Measurements from ENCODE around the gene TCIRG1. TPM values are rescaled to one million over a fixed set of nuclear protein-coding genes. Genes with fewer than 3 reads are reported as not detected.

TCIRG1 gene
- total and polyA plus RNA-seq, 2 of the 13 experiments (the other 11 are each of a cell fraction or from before 2014, with no cell fraction given), result 48.0 to 69.6 TPM

DNA sequence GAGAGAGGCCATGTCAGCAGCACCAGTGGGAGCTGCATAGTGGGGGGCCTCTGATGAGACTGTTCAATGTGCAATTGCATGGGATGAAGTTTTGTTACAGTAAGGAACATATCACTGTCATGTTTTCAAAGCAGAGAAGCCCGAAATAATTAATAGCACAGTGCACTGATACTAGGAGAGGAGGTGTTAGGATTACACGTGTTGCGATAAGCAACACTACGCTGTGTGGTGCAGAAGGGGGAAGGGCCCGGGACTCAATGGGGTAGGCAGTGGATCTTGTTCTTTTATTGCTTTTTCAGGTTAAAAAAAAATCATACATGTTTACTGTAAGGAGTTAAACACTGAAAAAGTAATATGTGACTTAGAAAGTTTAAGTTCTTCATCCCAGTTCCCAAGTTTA lies 29.2 kb downstream of the TCIRG1 start:
- no peak for ATAC-seq
- no peak for FAIRE-seq
- TF ChIP-seq ZNF7 (CRISPR knock-in tag; IDR thresholded peaks at IDR 0.05) (no peak), HMG20B (CRISPR knock-in tag; conservative IDR thresholded peaks at IDR 0.05) (no peak), HOXD1 (CRISPR knock-in tag; IDR thresholded peaks at IDR 0.05) (no peak), ERF (CRISPR knock-in tag; IDR thresholded peaks at IDR 0.05) (no peak), ELF3 (CRISPR knock-in tag; IDR thresholded peaks at IDR 0.05) (no peak), ZNF557 (CRISPR knock-in tag; IDR thresholded peaks at IDR 0.05) (no peak), MAFF (IDR thresholded peaks at IDR 0.05; ENCODE audit: low read depth, low read length) (no peak), KLF9 (CRISPR knock-in tag; IDR thresholded peaks at IDR 0.05; ENCODE audit: low read depth) (no peak), ZNF354B (CRISPR knock-in tag; IDR thresholded peaks at IDR 0.05) (no peak), ZBTB38 (CRISPR knock-in tag; IDR thresholded peaks at IDR 0.05) (no peak), ZFP36L1 (CRISPR knock-in tag; IDR thresholded peaks at IDR 0.05) (no peak), ZNF761 (CRISPR knock-in tag; conservative IDR thresholded peaks at IDR 0.05) (no peak), ZNF530 (CRISPR knock-in tag; IDR thresholded peaks at IDR 0.05; ENCODE audit: low read depth) (no peak), HOXA9 (CRISPR knock-in tag; IDR thresholded peaks at IDR 0.05; ENCODE audit: borderline replicate concordance) (no peak)
- TF ChIP-seq, protein P1, sequence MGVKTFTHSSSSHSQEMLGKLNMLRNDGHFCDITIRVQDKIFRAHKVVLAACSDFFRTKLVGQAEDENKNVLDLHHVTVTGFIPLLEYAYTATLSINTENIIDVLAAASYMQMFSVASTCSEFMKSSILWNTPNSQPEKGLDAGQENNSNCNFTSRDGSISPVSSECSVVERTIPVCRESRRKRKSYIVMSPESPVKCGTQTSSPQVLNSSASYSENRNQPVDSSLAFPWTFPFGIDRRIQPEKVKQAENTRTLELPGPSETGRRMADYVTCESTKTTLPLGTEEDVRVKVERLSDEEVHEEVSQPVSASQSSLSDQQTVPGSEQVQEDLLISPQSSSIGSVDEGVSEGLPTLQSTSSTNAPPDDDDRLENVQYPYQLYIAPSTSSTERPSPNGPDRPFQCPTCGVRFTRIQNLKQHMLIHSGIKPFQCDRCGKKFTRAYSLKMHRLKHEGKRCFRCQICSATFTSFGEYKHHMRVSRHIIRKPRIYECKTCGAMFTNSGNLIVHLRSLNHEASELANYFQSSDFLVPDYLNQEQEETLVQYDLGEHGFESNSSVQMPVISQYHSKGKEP (CRISPR knock-in tag; IDR thresholded peaks at IDR 0.05), result no peak
- TF ChIP-seq, protein P2, sequence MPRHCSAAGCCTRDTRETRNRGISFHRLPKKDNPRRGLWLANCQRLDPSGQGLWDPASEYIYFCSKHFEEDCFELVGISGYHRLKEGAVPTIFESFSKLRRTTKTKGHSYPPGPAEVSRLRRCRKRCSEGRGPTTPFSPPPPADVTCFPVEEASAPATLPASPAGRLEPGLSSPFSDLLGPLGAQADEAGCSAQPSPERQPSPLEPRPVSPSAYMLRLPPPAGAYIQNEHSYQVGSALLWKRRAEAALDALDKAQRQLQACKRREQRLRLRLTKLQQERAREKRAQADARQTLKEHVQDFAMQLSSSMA (CRISPR knock-in tag; IDR thresholded peaks at IDR 0.05), result no peak
- TF ChIP-seq, protein P3, sequence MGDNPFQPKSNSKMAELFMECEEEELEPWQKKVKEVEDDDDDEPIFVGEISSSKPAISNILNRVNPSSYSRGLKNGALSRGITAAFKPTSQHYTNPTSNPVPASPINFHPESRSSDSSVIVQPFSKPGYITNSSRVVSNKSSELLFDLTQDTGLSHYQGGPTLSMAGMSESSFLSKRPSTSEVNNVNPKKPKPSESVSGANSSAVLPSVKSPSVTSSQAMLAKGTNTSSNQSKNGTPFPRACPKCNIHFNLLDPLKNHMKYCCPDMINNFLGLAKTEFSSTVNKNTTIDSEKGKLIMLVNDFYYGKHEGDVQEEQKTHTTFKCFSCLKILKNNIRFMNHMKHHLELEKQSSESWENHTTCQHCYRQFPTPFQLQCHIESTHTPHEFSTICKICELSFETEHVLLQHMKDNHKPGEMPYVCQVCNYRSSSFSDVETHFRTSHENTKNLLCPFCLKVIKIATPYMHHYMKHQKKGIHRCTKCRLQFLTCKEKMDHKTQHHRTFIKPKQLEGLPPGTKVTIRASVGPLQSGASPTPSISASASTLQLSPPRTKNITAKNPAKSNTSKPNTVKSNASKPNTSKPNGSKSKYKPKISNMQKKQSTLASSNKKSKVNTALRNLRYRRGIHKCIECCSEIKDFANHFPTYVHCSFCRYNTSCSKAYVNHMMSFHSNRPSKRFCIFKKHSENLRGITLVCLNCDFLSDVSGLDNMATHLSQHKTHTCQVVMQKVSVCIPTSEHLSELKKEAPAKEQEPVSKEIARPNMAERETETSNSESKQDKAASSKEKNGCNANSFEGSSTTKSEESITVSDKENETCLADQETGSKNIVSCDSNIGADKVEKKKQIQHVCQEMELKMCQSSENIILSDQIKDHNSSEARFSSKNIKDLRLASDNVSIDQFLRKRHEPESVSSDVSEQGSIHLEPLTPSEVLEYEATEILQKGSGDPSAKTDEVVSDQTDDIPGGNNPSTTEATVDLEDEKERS (CRISPR knock-in tag; IDR thresholded peaks at IDR 0.05), result no peak
- TF ChIP-seq, protein P4, sequence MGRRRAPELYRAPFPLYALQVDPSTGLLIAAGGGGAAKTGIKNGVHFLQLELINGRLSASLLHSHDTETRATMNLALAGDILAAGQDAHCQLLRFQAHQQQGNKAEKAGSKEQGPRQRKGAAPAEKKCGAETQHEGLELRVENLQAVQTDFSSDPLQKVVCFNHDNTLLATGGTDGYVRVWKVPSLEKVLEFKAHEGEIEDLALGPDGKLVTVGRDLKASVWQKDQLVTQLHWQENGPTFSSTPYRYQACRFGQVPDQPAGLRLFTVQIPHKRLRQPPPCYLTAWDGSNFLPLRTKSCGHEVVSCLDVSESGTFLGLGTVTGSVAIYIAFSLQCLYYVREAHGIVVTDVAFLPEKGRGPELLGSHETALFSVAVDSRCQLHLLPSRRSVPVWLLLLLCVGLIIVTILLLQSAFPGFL (CRISPR knock-in tag; IDR thresholded peaks at IDR 0.05), result no peak
- TF ChIP-seq, protein P5, sequence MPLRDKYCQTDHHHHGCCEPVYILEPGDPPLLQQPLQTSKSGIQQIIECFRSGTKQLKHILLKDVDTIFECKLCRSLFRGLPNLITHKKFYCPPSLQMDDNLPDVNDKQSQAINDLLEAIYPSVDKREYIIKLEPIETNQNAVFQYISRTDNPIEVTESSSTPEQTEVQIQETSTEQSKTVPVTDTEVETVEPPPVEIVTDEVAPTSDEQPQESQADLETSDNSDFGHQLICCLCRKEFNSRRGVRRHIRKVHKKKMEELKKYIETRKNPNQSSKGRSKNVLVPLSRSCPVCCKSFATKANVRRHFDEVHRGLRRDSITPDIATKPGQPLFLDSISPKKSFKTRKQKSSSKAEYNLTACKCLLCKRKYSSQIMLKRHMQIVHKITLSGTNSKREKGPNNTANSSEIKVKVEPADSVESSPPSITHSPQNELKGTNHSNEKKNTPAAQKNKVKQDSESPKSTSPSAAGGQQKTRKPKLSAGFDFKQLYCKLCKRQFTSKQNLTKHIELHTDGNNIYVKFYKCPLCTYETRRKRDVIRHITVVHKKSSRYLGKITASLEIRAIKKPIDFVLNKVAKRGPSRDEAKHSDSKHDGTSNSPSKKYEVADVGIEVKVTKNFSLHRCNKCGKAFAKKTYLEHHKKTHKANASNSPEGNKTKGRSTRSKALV (CRISPR knock-in tag; IDR thresholded peaks at IDR 0.05), result no peak
- H3K9ac ChIP-seq (ENCODE audit: insufficient read depth, low read depth, low read length), result no peak overlapping the region
- H2AFZ ChIP-seq (ENCODE audit: low read length), result no peak overlapping the region
- H3K4me1 ChIP-seq (ENCODE audit: insufficient read depth, low read length), result no peaks in the 10 kb centered on the region
- ChIA-PET POLR2A (no interaction called here), CTCF (ENCODE audit: low intra/inter-chr PET ratio, low total read pairs) (no interaction called here)
- H3K27ac ChIP-seq (ENCODE audit: extremely low read length, insufficient read depth, low read length), result no peak overlapping the region
- no peak overlapping the region for H3K4me2 ChIP-seq (ENCODE audit: low read depth, low read length)
- H3K27me3 ChIP-seq (ENCODE audit: control insufficient read depth in 1 of 2, insufficient read depth in 2 of 2, low read length in 2 of 2), result no peaks in the 10 kb centered on the region
- no peak for DNase-seq (ENCODE audit: low spot score)
- 97% methylated on average over 5 of the region's 5 CpGs for WGBS (ENCODE audit: low lambda C conversion rate)
- no peaks in the 10 kb centered on the region for H4K20me1 ChIP-seq (ENCODE audit: insufficient read depth, low read length)
- no peak overlapping the region for H3K4me3 ChIP-seq (replicated peaks in 1 of 3; ENCODE audit: insufficient read depth in 1 of 3, low read depth in 2 of 3, low read length in 3 of 3)
- in situ Hi-C loops (cut with HindIII; ENCODE audit: extremely low pct_ligation_motif_present, low pct_unique_long_range_greater_than_20kb) (no loop called here), intact Hi-C loops (cut with micrococcal nuclease; ENCODE audit: unreplicated experiment) (no loop called here)
- no peaks in the 10 kb centered on the region for H3K9me3 ChIP-seq (ENCODE audit: low read length)
- H3K79me2 ChIP-seq (ENCODE audit: insufficient read depth, low read length), result no peaks in the 10 kb centered on the region
- peaks cover 65 to 97% of the 10 kb centered on the region in 2 experiments for H3K36me3 ChIP-seq (replicated peaks in 1 of 2; ENCODE audit: control insufficient read depth in 1 of 2, insufficient read depth in 2 of 2, low read length in 2 of 2)
- no TSS peak for BruUV-seq (replicated peaks)

Data from HepG2 (cell line).